SK-N-DZ (cell line): ENCODE data around the gene CD70. TPM values are rescaled to one million over a fixed set of nuclear protein-coding genes. Genes with fewer than 3 reads are reported as not detected.
"Not testable (repeated sequence)": the region's sequence is repeated elsewhere in the genome, so short reads cannot be mapped to it uniquely, and the experiment has no call there.

Source experiments
- DNase-seq: peaks from one replicate; pipeline ENCODE4 v3.0.0-alpha.2; 2015; ENCODE audit warnings: low spot score
- polyA plus RNA-seq, 2 experiments: library from polyadenylated mRNA; depleted of rRNA; stranded (reverse); fragments of >200 nt; gene quantifications; 2 replicates each; pipeline ENCODE4 v1.2.3, GENCODE V29; 2014

CD70 gene, protein sequence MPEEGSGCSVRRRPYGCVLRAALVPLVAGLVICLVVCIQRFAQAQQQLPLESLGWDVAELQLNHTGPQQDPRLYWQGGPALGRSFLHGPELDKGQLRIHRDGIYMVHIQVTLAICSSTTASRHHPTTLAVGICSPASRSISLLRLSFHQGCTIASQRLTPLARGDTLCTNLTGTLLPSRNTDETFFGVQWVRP
- polyA plus RNA-seq (2014; cell fraction: cytosol; rRNA removed) = not detected in 2 replicates
- not detected in 2 replicates for polyA plus RNA-seq (2014; cell fraction: nucleus; rRNA removed)

DNA sequence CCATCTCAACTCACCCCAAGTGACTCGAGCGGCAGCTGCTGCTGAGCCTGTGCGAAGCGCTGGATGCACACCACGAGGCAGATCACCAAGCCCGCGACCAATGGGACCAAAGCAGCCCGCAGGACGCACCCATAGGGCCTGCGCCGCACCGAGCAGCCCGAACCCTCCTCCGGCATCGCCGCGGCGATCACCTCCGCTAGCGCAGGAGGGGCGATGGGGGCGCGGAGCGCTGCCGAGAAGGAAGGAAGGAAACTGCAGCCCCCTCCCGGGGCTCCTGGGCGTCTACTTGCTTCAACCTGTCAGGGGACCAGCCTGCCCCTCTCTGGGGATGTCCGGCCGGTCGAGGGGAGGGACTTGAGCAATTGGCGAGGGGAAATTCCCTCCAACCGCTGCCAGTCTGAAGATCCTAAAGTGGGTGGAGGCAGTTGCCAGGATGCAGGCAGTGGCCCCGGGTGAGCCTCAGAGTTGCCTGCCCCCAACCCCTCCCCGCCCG lies at the start of gene CD70:
TSS of gene CD70 (minus strand) at position 324 of the 493 bp plus-strand sequence. CDS start at position 176, 148 bp downstream.
- DNase-seq = no peak

DNA sequence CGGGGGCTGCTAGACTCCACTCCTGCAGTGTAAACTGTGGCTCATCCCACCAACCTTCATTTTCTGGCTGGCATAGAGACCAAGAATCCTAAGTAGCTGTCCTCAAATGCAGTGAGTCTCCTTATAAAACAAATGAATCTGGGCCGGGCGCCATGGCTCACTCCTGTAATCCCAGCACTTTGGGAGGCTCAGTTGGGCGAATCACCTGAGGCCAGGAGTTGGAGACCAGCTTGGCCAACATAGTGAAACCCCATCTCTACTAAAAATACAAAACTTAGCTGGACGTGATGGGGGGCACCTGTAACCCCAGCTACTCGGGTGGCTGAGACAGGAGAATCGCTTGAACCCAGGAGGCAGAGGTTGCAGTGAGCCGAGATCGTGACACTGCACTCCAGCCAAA lies 49.4 kb upstream of the CD70 start:
- DNase-seq = not testable (repeated sequence)

DNA sequence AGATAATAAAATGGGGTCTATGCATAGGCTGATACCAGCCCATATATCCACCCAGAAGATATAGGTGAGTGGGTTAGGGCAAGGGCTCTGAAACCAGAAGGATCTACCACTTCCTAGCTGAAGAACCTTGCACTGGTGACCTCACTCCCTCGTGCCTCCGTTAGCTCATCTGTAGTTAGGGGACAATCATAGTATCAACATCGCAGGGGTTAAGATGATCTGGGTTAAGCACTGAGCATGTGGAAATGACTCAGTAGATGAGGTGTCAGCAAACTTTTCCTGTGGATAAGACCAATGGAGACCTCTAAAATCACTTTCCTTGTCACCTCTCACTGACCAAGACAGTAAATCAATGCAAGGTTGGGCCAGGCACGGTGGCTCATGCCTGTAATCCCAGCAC lies 48.5 kb upstream of the CD70 start:
- DNase-seq = no peak

DNA sequence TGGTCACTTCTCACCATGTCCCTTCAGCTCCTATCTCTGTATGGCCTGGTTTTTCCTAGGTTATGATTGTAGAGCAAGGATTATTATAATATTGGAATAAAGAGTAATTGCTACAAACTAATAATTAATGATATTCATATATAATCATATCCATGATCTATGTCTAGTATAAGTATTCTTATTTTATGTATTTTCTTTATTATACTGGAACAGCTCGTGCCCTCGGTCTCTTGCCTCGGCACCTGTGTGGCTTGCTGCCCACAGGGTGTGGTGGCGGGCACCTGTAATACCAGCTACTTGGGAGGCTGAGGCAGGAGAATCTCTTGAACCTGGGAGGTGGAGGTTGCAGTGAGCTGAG lies 42.5 kb upstream of the CD70 start:
- DNase-seq = not testable (repeated sequence)

DNA sequence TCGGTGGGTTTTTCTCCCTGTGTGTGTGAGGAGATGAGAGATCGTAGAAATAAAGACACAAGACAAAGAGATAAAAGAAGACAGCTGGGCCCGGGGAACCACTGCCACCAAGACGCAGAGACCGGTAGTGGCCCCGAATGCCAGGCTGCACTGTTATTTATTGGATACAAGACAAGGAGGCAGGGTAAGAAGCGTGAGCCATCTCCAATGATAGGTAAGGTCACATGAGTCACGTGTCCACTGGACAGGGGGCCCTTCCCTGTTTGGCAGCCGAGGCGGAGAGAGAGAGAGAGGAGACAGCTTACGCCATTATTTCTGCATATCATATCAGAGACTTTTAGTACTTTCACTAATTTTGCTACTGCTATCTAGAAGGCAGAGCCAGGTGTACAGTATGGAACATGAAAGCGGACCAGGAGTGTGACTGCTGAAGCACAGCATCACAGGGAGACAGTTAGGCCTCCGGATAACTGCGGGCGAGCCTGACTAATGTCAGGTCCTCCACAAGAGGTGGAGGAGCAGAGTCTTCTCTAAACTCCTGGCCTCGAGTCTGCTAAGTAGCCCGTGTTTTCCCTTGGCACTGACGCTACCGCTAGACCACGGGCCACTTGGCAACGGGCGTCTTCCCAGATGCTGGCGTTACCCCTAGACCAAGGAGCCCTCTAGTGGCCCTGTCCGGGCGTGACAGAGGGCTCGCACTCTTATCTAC lies 42.0 kb upstream of the CD70 start:
- DNase-seq = peak; percentile 27

DNA sequence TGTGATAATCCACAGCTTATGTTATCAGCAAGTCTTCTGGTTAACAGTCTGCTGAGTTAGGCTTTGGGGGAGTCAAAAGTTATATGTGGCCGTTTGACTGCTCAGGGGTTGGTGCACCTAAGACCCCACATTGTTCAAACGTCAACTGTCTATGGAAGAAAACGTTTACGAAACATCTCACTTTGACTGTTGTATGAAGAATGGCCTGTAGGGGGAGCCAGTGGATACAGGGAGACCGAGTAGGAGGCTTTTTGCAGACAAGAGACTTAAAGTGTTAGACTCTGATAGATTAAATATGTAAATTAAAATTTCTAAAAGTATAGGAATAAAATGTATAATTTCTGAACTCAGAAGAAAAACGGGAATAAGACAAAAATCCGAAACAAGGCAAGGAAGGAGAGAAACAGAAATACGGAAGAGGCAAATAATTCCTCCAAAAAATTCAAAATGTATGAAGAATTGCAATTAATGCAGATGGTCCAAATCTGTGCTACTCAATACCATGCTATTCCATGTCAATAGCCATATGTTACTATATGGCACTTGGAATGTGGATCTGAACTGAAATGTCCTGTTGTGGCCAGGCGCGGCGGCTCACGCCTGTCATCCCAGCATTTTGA lies 41.2 kb upstream of the CD70 start:
- peak; percentile 41 for DNase-seq

DNA sequence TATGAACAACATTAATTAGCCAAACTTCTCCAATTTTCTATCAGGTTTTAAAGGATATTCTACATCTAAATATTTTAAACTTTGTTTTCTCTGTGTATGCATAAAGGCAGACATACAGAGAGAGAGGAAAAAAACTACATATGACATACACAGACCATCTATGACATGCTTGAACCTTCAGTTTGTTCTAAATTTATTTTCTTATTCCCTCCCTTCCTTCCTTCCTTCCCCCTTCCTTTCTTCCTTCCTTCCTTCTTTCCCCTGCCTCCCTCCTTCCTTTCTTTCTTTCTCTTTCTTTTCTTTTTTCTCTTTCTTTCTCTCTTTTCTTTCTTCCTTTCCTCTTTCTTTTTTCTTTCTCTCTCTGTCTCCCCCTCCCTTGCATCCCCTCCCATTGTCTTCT lies 35.8 kb upstream of the CD70 start:
- no peak for DNase-seq

DNA sequence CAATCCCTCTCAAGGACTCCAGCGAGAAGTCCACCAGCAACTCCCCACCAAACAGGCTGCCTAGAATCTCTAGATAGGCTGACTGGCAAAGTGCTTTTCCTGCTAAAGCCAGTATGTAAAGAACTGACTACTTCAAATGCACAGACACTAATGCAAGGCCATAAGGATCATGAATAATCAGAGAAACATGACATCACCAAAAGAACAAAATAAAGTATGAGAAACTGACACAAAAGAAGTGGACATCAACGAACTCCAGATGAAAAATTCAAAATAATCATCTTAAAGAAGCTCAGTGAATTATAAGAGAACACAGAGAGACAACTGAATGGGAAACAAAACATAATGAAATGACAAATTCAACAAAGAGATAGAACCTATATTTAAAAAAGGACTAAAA lies 26.4 kb upstream of the CD70 start:
- DNase-seq = no peak

DNA sequence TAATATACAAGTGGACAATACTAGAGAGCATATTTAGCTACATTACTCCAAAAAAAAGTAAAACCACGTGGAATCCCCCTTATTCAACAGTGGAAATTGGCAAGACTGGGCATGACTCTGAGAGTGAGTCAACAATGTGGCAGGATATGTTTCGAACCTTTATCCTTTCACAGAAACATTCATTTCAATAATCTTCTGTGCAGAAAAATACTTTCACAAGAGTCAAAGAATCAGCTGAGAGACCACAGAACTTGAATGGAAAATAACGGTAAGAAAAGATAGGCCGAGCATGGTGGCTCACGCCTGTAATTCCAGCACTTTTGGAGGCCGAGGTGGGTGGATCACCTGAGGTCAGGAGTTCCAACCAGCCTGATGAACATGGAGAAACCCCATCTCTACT lies 25.1 kb upstream of the CD70 start:
- no peak for DNase-seq

DNA sequence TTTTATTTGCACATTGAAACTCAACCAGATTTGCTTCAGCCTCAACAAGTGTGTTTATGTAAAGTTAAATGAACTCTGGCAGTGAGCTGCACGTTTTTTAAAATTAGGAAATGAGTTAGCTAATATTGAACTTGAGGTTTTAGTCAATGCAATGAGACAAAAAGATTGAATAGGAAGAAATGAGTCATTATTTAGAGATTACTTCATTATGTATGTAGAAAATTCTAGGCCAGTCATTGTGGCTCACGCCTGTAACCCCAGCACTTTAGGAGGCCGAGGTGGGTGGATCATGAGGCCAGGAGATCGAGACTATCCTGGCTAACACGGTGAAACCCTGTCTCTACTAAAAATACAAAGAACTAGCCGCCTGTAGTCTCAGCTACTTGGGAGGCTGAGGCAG lies 22.8 kb upstream of the CD70 start:
- DNase-seq = no peak

DNA sequence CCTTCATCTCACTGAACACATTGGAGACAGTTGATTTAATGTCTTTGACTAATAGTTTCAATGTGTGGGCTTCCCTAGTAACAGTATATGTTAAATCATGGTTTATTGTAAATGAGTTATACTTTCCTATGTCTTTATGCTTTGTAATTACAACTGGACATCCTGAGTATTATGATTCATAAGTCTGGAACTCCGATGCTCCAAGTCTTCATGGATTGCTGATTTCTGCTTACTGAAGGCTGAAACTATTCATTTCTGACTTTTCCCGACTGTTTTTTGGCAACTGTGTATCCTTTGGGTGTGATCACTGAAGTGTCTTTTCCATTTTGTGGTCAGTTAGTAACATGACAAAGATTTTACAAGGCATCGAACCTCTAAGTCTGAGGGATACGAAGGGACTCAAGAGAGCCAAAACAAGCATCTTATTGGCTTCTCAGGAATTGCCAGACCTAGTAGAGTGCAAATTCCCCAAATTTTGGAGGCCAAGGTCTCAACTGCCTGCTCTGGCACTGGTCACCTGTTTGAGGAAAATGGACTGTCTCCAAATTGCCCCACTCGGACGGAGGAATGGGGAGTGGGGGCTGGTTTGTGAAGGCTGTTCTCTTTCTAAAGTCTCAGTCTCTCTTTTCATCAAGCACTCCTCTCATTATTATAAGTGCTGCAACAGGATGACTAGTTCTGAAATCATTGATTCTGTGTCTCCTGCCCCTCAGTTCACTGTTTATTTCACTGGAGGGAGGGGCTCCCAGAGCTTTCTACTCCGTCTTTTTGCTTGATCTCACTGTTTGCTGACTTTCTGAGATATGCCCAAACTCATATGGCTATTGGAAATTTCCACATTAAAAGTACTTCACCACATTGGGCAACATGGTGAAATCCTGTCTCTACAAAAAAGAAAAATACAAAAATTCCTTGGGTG lies 20.2 kb upstream of the CD70 start:
- no peak for DNase-seq

DNA sequence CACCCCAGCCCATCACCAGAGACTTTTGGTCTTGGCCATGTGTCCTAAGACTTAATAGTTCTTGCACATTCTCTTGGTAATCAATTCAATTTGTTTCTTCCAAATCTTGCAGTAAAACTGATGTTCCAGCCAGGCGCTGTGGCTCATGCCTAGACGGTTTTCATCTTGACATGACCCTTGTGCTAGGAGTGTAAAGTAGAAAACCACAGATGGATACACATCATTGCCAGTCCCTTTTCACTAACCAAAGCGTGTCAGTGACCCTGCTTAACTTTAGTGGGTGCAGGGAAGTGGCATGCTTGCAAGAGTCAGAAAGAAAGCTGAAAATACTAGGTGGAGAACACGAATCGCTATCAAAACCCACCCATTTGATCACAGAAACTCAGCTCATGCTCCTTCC lies 18.0 kb upstream of the CD70 start:
- DNase-seq = no peak

DNA sequence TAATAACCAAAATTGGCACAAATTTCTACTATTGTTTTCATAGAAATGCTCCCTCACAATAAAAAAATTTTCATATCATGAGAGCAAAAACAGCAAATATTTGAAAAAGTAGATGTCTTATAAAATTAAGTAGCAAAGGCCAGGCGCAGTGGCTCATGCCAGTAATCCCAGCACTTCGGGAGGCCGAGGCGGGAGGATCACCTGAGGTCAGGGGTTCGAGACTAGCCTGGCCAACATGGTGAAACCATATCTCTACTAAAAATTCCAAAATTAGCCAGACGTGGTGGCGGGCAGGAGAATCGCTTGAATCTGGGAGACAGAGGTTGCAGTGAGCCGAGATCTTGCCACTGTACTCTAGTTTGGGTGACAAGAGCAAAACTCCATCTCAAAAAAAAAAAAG lies 17.2 kb upstream of the CD70 start:
- DNase-seq = not testable (repeated sequence)

DNA sequence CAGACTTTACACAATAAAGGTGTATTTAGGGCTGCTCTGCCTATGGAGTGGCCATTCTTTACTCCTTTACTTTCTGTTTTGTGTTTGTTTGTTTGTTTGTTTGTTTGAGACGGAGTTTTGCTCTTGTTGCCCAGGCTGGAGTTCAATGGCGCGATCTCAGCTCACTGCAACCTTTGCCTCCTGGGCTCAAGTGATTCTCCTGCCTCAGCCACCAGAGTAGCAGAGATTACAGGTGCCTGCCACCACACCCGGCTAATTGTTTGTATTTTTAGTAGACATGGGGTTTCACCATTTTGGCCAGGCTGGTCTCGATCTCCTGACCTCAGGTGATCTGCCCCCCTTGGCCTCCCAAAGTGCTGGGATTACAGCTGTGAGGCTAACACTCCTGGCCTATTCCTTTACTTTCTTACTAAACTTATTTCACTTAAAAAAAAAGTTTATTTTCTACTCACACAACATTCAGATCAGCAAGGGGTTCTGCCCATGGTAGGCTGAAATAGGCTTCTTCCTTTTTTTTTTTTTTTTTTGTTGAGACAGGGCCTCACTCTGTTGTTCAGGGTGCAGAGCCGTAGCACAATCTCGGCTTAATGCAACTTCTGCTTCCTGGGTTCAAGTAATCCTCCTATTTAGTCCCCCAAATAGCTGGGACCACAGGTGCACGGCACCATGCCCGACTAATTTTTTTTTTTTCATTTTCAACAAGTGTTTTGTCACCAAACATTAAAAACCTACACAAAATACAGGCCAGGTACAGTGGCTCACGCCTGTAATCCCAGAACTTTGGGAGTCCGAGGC lies 15.5 kb upstream of the CD70 start:
- DNase-seq = not testable (repeated sequence)

DNA sequence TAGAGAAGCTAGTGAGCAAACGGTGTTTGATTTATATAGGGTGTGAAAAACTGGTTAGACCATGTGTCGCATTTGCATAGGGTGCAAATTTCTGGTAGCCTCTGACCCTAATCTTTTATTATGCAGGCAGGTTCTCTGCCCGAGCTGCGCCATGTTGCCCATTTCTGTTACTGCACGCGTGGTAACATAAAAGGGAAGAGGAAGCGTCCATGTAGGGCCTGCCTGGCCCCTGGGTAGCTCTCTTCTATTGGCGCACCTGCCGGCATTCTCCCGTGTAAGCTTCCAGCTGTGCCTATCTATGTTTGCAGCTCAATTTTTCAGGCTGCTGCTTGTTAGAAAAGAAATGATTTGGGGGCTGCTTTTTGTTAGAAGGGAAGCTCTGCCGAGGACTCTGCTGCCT lies 14.0 kb upstream of the CD70 start:
- DNase-seq = no peak

DNA sequence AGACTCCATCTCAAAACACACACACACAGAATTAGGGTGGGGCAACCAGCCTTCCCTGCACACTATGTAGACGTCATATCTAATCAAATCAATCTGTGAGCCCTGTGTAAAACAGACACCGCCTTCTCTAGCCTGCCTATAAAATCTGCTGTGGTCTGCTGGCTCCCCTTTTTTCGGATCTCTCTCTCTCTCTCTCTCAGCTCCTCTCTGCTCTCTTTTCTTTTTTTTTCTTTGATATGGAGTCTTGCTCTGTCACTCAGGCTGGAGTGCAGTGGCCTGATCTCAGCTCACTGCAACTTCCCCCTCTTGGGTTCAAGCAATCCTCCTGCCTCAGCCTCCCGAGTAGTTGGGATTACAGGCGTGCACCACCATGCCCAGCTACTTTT lies 11.8 kb upstream of the CD70 start:
- DNase-seq = no peak

DNA sequence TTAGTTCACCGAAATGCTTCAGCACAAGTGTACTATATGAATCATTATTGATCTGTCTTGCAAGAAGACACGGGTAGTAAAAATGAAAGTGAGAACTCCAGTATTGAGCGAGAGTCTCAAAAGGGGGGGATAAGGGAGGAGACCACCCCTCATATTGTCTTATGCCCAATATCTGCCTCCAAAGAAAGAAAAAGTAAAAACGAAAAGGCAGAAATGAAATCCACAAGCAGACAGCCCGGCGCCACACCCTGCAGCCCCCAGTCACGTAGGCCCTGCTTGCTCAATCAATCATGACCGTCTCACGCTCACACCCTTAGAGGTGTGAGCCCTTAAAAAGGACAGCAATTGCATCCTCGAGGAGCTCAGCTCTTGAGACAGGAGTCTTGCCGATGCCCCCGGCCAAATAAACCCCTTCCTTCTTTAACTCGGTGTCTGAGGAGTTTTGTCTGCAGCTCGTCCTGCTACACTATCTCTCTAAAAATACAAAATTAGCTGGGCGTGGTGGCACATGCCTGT lies 10.6 kb upstream of the CD70 start:
- not testable (repeated sequence) for DNase-seq

DNA sequence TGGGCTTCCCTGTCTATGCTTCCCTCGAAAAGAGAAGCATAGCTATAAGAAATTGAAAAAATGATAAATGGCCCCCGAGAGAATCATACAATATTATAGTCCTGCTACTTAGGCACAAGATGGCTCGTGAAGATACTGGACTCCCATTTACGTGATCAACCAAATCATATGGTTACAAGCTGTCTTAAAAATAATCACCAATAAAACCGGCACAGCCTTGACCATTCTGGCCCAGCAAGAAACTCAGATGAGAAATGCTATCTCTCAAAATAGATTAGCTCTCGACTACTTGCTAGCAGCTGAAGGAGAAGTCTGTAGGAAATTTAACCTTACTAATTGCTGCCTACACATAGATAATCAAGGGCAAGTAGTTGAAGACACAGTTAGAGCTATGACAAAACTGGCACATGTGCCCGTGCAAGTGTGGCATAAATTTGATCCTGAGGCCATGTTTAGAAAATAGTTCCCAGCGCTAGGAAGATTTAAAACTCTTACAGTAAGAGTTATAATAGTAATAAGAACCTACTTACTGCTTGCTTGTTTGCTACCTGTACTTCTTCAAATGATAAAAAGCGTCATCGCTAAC lies 10.1 kb upstream of the CD70 start:
- not testable (repeated sequence) for DNase-seq

DNA sequence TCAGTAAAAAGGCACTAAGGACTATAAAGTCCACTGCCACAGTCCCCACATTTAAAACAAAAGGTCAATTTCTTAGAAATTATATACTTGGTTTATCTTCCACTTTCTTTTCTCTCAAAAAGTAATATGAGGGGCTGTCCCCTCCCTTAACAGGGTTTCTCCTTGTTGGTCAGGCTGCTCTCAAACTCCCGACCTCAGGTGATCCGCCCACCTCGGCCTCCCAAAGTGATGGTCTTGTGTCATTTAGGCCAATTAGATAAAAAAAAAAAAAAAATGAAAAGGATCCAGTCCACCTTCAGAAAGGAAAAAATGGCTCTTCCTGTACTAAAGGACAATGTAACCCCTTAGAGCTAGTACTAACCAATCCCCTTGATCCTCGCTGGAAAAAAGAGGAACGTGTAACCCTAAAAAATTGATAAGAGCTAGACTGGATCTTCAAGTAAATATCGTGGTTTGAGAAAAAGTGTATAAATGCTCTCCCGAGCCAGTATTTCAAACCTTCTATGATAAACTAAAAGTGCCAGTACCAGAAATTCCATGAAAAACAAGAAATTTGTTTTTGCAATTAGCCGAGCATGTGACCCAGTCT lies 9.0 kb upstream of the CD70 start:
- DNase-seq = no peak
